Activated CD4-positive, alpha-beta memory T cell treated with anti-CD3 and anti-CD28 coated beads, Interleukin-2, amount 10 ng/mL, durations not matched to agents 7 days and 5 days (primary cell): ENCODE data around the gene DYDC2. TPM values are rescaled to one million over a fixed set of nuclear protein-coding genes. Genes with fewer than 3 reads are reported as not detected.
"Not testable (repeated sequence)": the region's sequence is repeated elsewhere in the genome, so short reads cannot be mapped to it uniquely, and the experiment has no call there.

Experiments used
- CTCF ChIA-PET: fragments of 350-600 bp; sonication (Branson Sonifier 250); formaldehyde crosslinking; loops from one replicate; lab custom pipeline; 2021; ENCODE audit warnings: antibody characterized with exemption, inconsistent platforms; lab: Charles Lee
- POLR2A ChIA-PET: fragments of 350-600 bp; sonication (Branson Sonifier 250); formaldehyde crosslinking; loops from one replicate; lab custom pipeline; 2021; ENCODE audit warnings: antibody characterized with exemption; lab: Charles Lee
- DNase-seq: peaks from one replicate; pipeline ENCODE4 v3.0.0-alpha.2; 2020
- H3K27ac Mint-ChIP-seq: one replicate; pipeline ENCODE4 v1.8.0; 2021; ENCODE audit warnings: mild to moderate bottlenecking, mixed read lengths
- H3K27me3 Mint-ChIP-seq: one replicate; pipeline ENCODE4 v1.8.0; 2021; ENCODE audit warnings: mixed read lengths
- H3K36me3 Mint-ChIP-seq: one replicate; pipeline ENCODE4 v1.8.0; 2021; ENCODE audit warnings: low read depth, mixed read lengths
- H3K4me1 Mint-ChIP-seq: one replicate; pipeline ENCODE4 v1.8.0; 2021; ENCODE audit warnings: mixed read lengths
- H3K4me3 Mint-ChIP-seq: one replicate; pipeline ENCODE4 v1.8.0; 2021; ENCODE audit warnings: mild to moderate bottlenecking, mixed read lengths
- H3K9me3 Mint-ChIP-seq: one replicate; pipeline ENCODE4 v1.8.0; 2021; ENCODE audit warnings: mixed read lengths
- total RNA-seq, 2 experiments: library from RNA; stranded (reverse); gene quantifications; one replicate each; pipeline ENCODE4 v1.2.3, GENCODE V29; 2021

Gene DYDC2
- total RNA-seq, 2 experiments from 2014 or later, result not detected

DNA sequence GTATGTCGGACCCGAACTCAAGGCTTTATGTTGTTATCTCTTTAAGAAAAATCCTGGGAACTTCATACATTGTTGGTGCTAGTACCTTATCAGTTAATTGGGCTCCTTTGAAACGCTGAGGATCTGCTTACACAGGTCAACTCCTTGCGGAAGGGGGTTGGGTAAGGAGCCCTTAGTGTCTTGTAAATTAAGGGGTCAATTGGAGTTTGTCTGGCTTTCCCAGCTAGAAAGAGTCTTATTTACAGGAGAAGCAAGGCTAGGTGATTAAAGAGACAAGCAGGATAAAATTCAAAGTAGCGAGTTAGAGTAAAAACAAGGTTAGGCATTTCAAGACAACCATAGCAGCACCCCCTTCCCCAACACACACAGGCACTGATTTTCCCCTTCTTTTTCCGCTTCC is 60.7 kb downstream of the DYDC2 start:
- H3K4me1 Mint-ChIP-seq, CTCF ChIA-PET, H3K9me3 Mint-ChIP-seq, DNase-seq, H3K36me3 Mint-ChIP-seq, H3K27ac Mint-ChIP-seq, H3K4me3 Mint-ChIP-seq, POLR2A ChIA-PET, H3K27me3 Mint-ChIP-seq: not testable (repeated sequence)

Other genes starting within 250 kb of the DYDC2 start
- not detected for gene PLAC9, start 224.1 kb upstream of the DYDC2 start, total RNA-seq
- gene ANXA11, start 151.2 kb upstream of the DYDC2 start, total RNA-seq, result 100 to 1,000 TPM; 271 to 273 TPM
- gene MAT1A, start 67.1 kb upstream of the DYDC2 start, total RNA-seq, result not detected
- gene DYDC1, start within 50 bp of the DYDC2 start, total RNA-seq, result not detected
- 1 to 10 TPM; 4.5 to 5.2 TPM for gene PRXL2A, start 51.8 kb downstream of the DYDC2 start, total RNA-seq
- 100 to 1,000 TPM; 130 to 136 TPM for gene TSPAN14, start 97.5 kb downstream of the DYDC2 start, total RNA-seq
- gene SH2D4B, start 181.1 kb downstream of the DYDC2 start, total RNA-seq, result under 1 TPM; 0.13 to 0.15 TPM